K562 (cell line): ENCODE measurements around the gene GATAD2B. TPM values are rescaled to one million over a fixed set of nuclear protein-coding genes. Genes with fewer than 3 reads are reported as not detected.

Source experiments
- ATAC-seq: fragments of 200-7000 bp; cut with Tn5 transposase; 3 replicates; pipeline ENCODE4 v1.9.1; 2020; ENCODE audit warnings: moderate library complexity
- BruUV-seq: library from RNA; stranded (reverse); fragments of 400-500 nt; replicated peaks from 2 replicates; lab custom pipeline; 2021; lab: Mats Ljungman, UMichigan
- CTCF ChIA-PET: fragments of 300-600 bp; formaldehyde crosslinking; extraction: SDS; loops from one replicate; lab custom pipeline; 2021; ENCODE audit warnings: low intra/inter-chr PET ratio; lab: Yijun Ruan, JAX
- POLR2A ChIA-PET: fragments of 300-600, 350-650 bp; sonication (Branson Sonifier 250); formaldehyde crosslinking; extraction: SDS; loops from one replicate; lab custom pipeline; 2021; ENCODE audit warnings: antibody characterized with exemption, inconsistent platforms; lab: Yijun Ruan, JAX
- DNase-seq, 4 experiments: peaks; one replicate each; pipeline versions ENCODE4 v3.0.0 to v3.0.0-alpha.2; 2011 to 2018; ENCODE audit warnings: low spot score in 3 of 4, mixed read lengths in 3 of 4; ENCODE audit errors: extremely low read depth in 1 of 4
- FAIRE-seq: peaks from 2 replicates; lab custom pipeline; 2011; peaks lifted over from hg19 to GRCh38; lab: Jason Lieb, UNC
- H2AFZ ChIP-seq: 2 replicates; pipeline ENCODE4 v1.6.0; 2011; ENCODE audit warnings: low read depth, low read length, control low read depth, inconsistent platforms
- H3K27ac ChIP-seq: fragments of 200-600 bp; 3 replicates; pipeline ENCODE4 v1.8.0; 2011; ENCODE audit warnings: low read depth, mild to moderate bottlenecking, control low read depth, inconsistent platforms, low read length, moderate library complexity, mixed read lengths; ENCODE audit errors: extremely low read depth
- H3K27me3 ChIP-seq, 2 experiments: fragments of 300-600 bp in 1 of 2; 2 replicates in 1 of 2; 3 replicates in 1 of 2; pipeline versions ENCODE4 v1.6.0 to v1.8.0; 2011; ENCODE audit warnings: inconsistent platforms in 2 of 2, low read length in 2 of 2, mild to moderate bottlenecking in 1 of 2, mixed read lengths in 1 of 2, moderate library complexity in 1 of 2; ENCODE audit not compliant: control insufficient read depth in 2 of 2, insufficient read depth in 2 of 2
- H3K36me3 ChIP-seq: fragments of 300-600 bp; 3 replicates; pipeline ENCODE4 v1.8.0; 2011; ENCODE audit warnings: mild to moderate bottlenecking, low read length, inconsistent platforms; ENCODE audit not compliant: control insufficient read depth, insufficient read depth
- H3K4me1 ChIP-seq, 2 experiments: fragments of 200-600 bp in 1 of 2; replicated peaks in 1 of 2; 2 replicates in 1 of 2; 3 replicates in 1 of 2; pipeline versions ENCODE4 v1.5.1 to v1.8.0; 2011; ENCODE audit warnings: inconsistent platforms in 2 of 2, low read length in 2 of 2, mild to moderate bottlenecking in 1 of 2, mixed read lengths in 1 of 2, moderate library complexity in 1 of 2; ENCODE audit not compliant: control insufficient read depth in 2 of 2, insufficient read depth in 2 of 2
- H3K4me2 ChIP-seq: 2 replicates; pipeline ENCODE4 v1.6.1; 2011; ENCODE audit warnings: low read length, control low read depth, inconsistent platforms, mixed read lengths; ENCODE audit not compliant: insufficient read depth
- H3K4me3 ChIP-seq: fragments of 200-600 bp; sonication (generic), shearing (Covaris generic); 2 replicates; pipeline ENCODE4 v1.5.1; 2016; ENCODE audit warnings: control low read depth, inconsistent platforms
- H3K79me2 ChIP-seq: fragments of 200-600 bp; 3 replicates; pipeline ENCODE4 v1.8.0; 2011; ENCODE audit warnings: low read length, inconsistent platforms; ENCODE audit not compliant: control insufficient read depth, insufficient read depth
- H3K9ac ChIP-seq, 2 experiments: 2 replicates each; pipeline versions ENCODE4 v1.6.0 to v1.6.1; 2011; ENCODE audit warnings: low read depth in 2 of 2, low read length in 2 of 2, control low read depth in 1 of 2, inconsistent platforms in 1 of 2, mild to moderate bottlenecking in 1 of 2, mixed read lengths in 1 of 2; ENCODE audit not compliant: insufficient read depth in 1 of 2
- H3K9me1 ChIP-seq: one replicate; pipeline ENCODE4 v1.6.0; 2011; ENCODE audit warnings: inconsistent platforms, mild to moderate bottlenecking, low read length, moderate library complexity; ENCODE audit not compliant: control insufficient read depth, insufficient read depth
- H3K9me3 ChIP-seq: replicated peaks from 2 replicates; pipeline ENCODE4 v1.5.1; 2011; ENCODE audit warnings: low read depth, low read length, inconsistent platforms; ENCODE audit not compliant: control insufficient read depth, insufficient read depth
- H4K20me1 ChIP-seq: replicated peaks from 2 replicates; pipeline ENCODE4 v1.6.1; 2011; ENCODE audit warnings: low read length, inconsistent platforms, mixed read lengths; ENCODE audit not compliant: control insufficient read depth, insufficient read depth
- ATF3 ChIP-seq, 2 experiments: fragments of 450-650 bp in 1 of 2; sonication (generic) in 1 of 2; formaldehyde crosslinking in 1 of 2; IDR thresholded peaks in 1 of 2; conservative IDR thresholded peaks in 1 of 2; 2 replicates each; pipeline versions ENCODE4 v1.6.1 to v1.8.1; 2016 to 2023; ENCODE audit warnings: mild to moderate bottlenecking in 2 of 2, moderate library complexity in 2 of 2, inconsistent platforms in 1 of 2, missing genetic modification reagents in 1 of 2
- CEBPG ChIP-seq, 3 experiments: fragments of 200-800 bp in 1 of 3; sonication (Bioruptor generic) in 1 of 3; sonication (generic) in 1 of 3; formaldehyde crosslinking in 1 of 3; IDR thresholded peaks in 2 of 3; conservative IDR thresholded peaks in 1 of 3; 2 replicates each; pipeline versions ENCODE4 v1.6.1 to v1.8.0; 2016 to 2022; ENCODE audit warnings: missing compliant biosample characterization in 2 of 3, missing genetic modification characterization in 2 of 3, mild to moderate bottlenecking in 1 of 3, missing genetic modification reagents in 1 of 3
- CREM ChIP-seq: IDR thresholded peaks from 2 replicates; pipeline ENCODE4 v1.6.1; 2014; ENCODE audit warnings: antibody characterized with exemption, low read depth
- ELF4 ChIP-seq: fragments of 450-650 bp; formaldehyde crosslinking; IDR thresholded peaks from 2 replicates; pipeline ENCODE4 v1.4.0; 2022; ENCODE audit warnings: missing genetic modification characterization
- IRF2 ChIP-seq: sonication (generic); formaldehyde crosslinking; IDR thresholded peaks from 2 replicates; pipeline ENCODE4 v1.8.1; 2022; ENCODE audit warnings: mild to moderate bottlenecking, missing genetic modification reagents
- JUND ChIP-seq, 2 experiments: IDR thresholded peaks; 2 replicates in 1 of 2; 3 replicates in 1 of 2; pipeline ENCODE4 v1.6.1; 2011; ENCODE audit warnings: borderline replicate concordance in 2 of 2, low read depth in 2 of 2, low read length in 2 of 2, improper control_type of control experiment in 1 of 2, missing biosample characterization in 1 of 2, missing genetic modification characterization in 1 of 2, missing genetic modification reagents in 1 of 2
- KLF13 ChIP-seq: fragments of 450-650 bp; IDR thresholded peaks from 2 replicates; pipeline ENCODE4 v1.6.1; 2016; ENCODE audit warnings: missing genetic modification characterization, low read depth, mild to moderate bottlenecking, missing compliant biosample characterization, moderate library complexity, borderline replicate concordance
- MBD2 ChIP-seq: sonication (generic); IDR thresholded peaks from 2 replicates; pipeline ENCODE4 v1.6.1; 2016; ENCODE audit warnings: low read depth, borderline replicate concordance
- NCOA1 ChIP-seq: fragments of 450-650 bp; IDR thresholded peaks from 2 replicates; pipeline ENCODE4 v1.6.1; 2016; ENCODE audit warnings: low read depth
- PML ChIP-seq: IDR thresholded peaks from 2 replicates; pipeline ENCODE4 v1.6.1; 2012; ENCODE audit warnings: low read length, inconsistent platforms
- TARDBP ChIP-seq: fragments of 450-650 bp; IDR thresholded peaks from 2 replicates; pipeline ENCODE4 v1.6.1; 2016
- TEAD1 ChIP-seq, 2 experiments: fragments of 450-650 bp in 1 of 2; sonication (generic) in 1 of 2; formaldehyde crosslinking; IDR thresholded peaks; 2 replicates each; pipeline versions ENCODE4 v1.4.0 to v1.8.0; 2020 to 2022; ENCODE audit warnings: mild to moderate bottlenecking in 2 of 2, missing genetic modification reagents in 1 of 2
- TFAP4 ChIP-seq: sonication (generic); formaldehyde crosslinking; IDR thresholded peaks from 2 replicates; pipeline ENCODE4 v1.8.0; 2022; ENCODE audit warnings: missing genetic modification reagents, mild to moderate bottlenecking, moderate library complexity, borderline replicate concordance
- ZFP91 ChIP-seq: sonication (generic); formaldehyde crosslinking; IDR thresholded peaks from 2 replicates; pipeline ENCODE4 v1.8.0; 2022; ENCODE audit warnings: mild to moderate bottlenecking, missing genetic modification reagents
- ZNF3 ChIP-seq: fragments of 250-450 bp; sonication (Bioruptor Pico); IDR thresholded peaks from 2 replicates; pipeline ENCODE4 v1.5.0; 2021; ENCODE audit warnings: mild to moderate bottlenecking, moderate library complexity
- ZNF324 ChIP-seq: fragments of 250-450 bp; sonication (Bioruptor Pico); IDR thresholded peaks from 2 replicates; pipeline ENCODE4 v1.4.0; 2020; ENCODE audit warnings: mild to moderate bottlenecking
- WGBS: fragments of 100-300 bp; shearing (Covaris generic); methylation state at CpG from one replicate; pipeline ENCODE4 v1.1.6; 2016; ENCODE audit warnings: low coverage, mixed read lengths; ENCODE audit not compliant: insufficient coverage; ENCODE audit errors: missing lambda C conversion rate; 5-methylcytosine and 5-hydroxymethylcytosine counted together
- in situ Hi-C: fragments of 300-500 bp; cut with MboI; formaldehyde crosslinking; loops from 4 replicates; pipeline ENCODE4 v1.15.0; 2018; ENCODE audit warnings: inconsistent platforms, mixed read lengths
- intact Hi-C: fragments of 100-400 bp; cut with micrococcal nuclease; formaldehyde crosslinking; loops from 2 replicates; pipeline ENCODE4 v1.14.2; 2022
- polyA plus RNA-seq, 8 experiments: library from polyadenylated mRNA; depleted of rRNA in 4 of 8; stranded (reverse) in 5 of 8; unstranded in 3 of 8; fragments of >200 nt; fragmentation: Nextera tagmentation in 2 of 8; fragmentation: Illumina TruSeq in 1 of 8; extraction: Ambion mirVana in 2 of 8; extraction: Trizol in 1 of 8; gene quantifications; 2 replicates each; pipeline versions ENCODE4 v1.2.1 to v1.2.3, GENCODE V29; 2011 to 2014; ENCODE audit warnings: inconsistent platforms in 1 of 8, missing spikeins in 1 of 8
- total RNA-seq, 7 experiments: library from RNA; depleted of rRNA in 6 of 7; stranded (reverse); fragments of >200 nt in 6 of 7; fragmentation: Illumina TruSeq in 2 of 7; extraction: Trizol in 2 of 7; gene quantifications; 2 replicates each; pipeline versions ENCODE4 v1.2.1 to v1.2.3, GENCODE V29; 2011 to 2021; ENCODE audit warnings: low replicate concordance in 1 of 7

Gene GATAD2B
- total and polyA plus RNA-seq, 9 of the 15 experiments (the other 6 are each of a cell fraction or from before 2014, with no cell fraction given): 1.5 to 40.2 (median 4.9) TPM

GRCh38 chr1:153944005-153944826 lies 21.4 kb upstream of the GATAD2B start:
- DNase-seq (peak in 2 of 4 experiments; percentile 29 to 41), ATAC-seq (no peak), FAIRE-seq (no peak)
- H3K4me1 ChIP-seq: peaks cover 12 to 32% of the 10 kb centered on the region in 2 experiments; a peak in 4 of 5 replicates
- no peaks in the 10 kb centered on the region for H4K20me1 ChIP-seq
- in situ Hi-C loops: no loop called here
- CTCF ChIA-PET: no interaction called here
- peak overlapping the region; percentile 85 for H3K27ac ChIP-seq
- no peaks in the 10 kb centered on the region for H3K27me3 ChIP-seq
- peaks cover 74% of the 10 kb centered on the region for H3K36me3 ChIP-seq
- 84% methylated on average over 12 of the region's 15 CpGs for WGBS
- no peak overlapping the region for H2AFZ ChIP-seq
- POLR2A ChIA-PET: interaction anchor here (0.6 to 5.5 kb wide), 9 partner anchors 10 to 47 kb away, joined by 3 to 39 read pairs (median 6); partner anchors contain the start of genes CREB3L4, CRTC2, JTB and RPS27
- intact Hi-C loops: no loop called here
- no peaks in the 10 kb centered on the region for H3K9me3 ChIP-seq
- no TSS peak for BruUV-seq
- peak overlapping the region; percentile 98 for H3K4me2 ChIP-seq
- H3K79me2 ChIP-seq: peaks cover 29% of the 10 kb centered on the region
- peak overlapping the region; percentile 38 to 88 for H3K9ac ChIP-seq
- H3K4me3 ChIP-seq: peak overlapping the region; percentile 99
- no peaks in the 10 kb centered on the region for H3K9me1 ChIP-seq
- no peak for TF ChIP-seq CEBPG (CRISPR knock-in tag; IDR thresholded peaks at IDR 0.05)
- 0 out of 4 replicates have a peak, but pooled peaks of 1 of the 2 experiments have one; percentile 19 for TF ChIP-seq CEBPG (tag; conservative IDR thresholded peaks at IDR 0.05 in 1 of 2, IDR thresholded peaks at IDR 0.05 in 1 of 2)
- peak; percentile 91 for TF ChIP-seq CREM
- 0 out of 2 replicates have a peak, but pooled peaks have one; percentile 37 for TF ChIP-seq IRF2 (CRISPR knock-in tag)
- TF ChIP-seq JUND (IDR thresholded peaks at IDR 0.05; ENCODE audit: borderline replicate concordance, low read depth, low read length): no peak
- TF ChIP-seq JUND (tag; IDR thresholded peaks at IDR 0.05; ENCODE audit: borderline replicate concordance, low read depth, low read length): peak; percentile 35; the same call in 1 of the 3 replicates
- peak; percentile 42; the same call in 1 of the 2 replicates for TF ChIP-seq TARDBP
- no peak for TF ChIP-seq MBD2
- TF ChIP-seq PML: 0 out of 2 replicates have a peak, but pooled peaks have one; percentile 17
- no peak for TF ChIP-seq KLF13
- TF ChIP-seq ZNF324 (CRISPR knock-in tag): no peak
- peak; percentile 90 for TF ChIP-seq NCOA1
- TF ChIP-seq TFAP4 (CRISPR knock-in tag): peak; percentile 14; the same call in 1 of the 2 replicates
- peak; percentile 89 for TF ChIP-seq ATF3 (IDR thresholded peaks at IDR 0.05)
- TF ChIP-seq ATF3 (CRISPR knock-in tag; conservative IDR thresholded peaks at IDR 0.05): no peak
- TF ChIP-seq TEAD1 (CRISPR knock-in tag; IDR thresholded peaks at IDR 0.05): 0 out of 4 replicates have a peak, but pooled peaks of 1 of the 2 experiments have one; percentile 14
- TF ChIP-seq ELF4 (CRISPR knock-in tag): no peak
- 0 out of 2 replicates have a peak, but pooled peaks have one; percentile 13 for TF ChIP-seq ZFP91 (CRISPR knock-in tag)
- TF ChIP-seq ZNF3 (CRISPR knock-in tag): no peak
